GM23338 (cell line): ENCODE measurements around the gene HSPB8. TPM values are rescaled to one million over a fixed set of nuclear protein-coding genes. Genes with fewer than 3 reads are reported as not detected.

Source experiments
- ATAC-seq: fragments of 200-7000 bp; cut with Tn5 transposase; 3 replicates; pipeline ENCODE4 v1.9.1; 2020
- DNase-seq: peaks from one replicate; pipeline ENCODE4 v3.0.0-alpha.2; 2015; ENCODE audit warnings: low spot score
- H2AFZ ChIP-seq: fragments of 200-600 bp; sonication (generic); 2 replicates; pipeline ENCODE4 v1.8.0; 2016; ENCODE audit warnings: antibody characterized with exemption, mild to moderate bottlenecking, moderate library complexity
- H3F3A ChIP-seq: fragments of 200-600 bp; sonication (generic); replicated peaks from 2 replicates; pipeline ENCODE4 v1.8.0; 2017; ENCODE audit warnings: antibody characterized with exemption, mixed run types, low read depth
- H3K27ac ChIP-seq: fragments of 200-600 bp; sonication (generic); 2 replicates; pipeline ENCODE4 v1.6.1; 2016; ENCODE audit warnings: low read depth
- H3K27me3 ChIP-seq: fragments of 200-600 bp; sonication (generic); 2 replicates; pipeline ENCODE4 v1.8.0; 2016; ENCODE audit warnings: mild to moderate bottlenecking, mixed run types, moderate library complexity; ENCODE audit not compliant: insufficient read depth
- H3K36me3 ChIP-seq: fragments of 200-600 bp; sonication (generic); 2 replicates; pipeline ENCODE4 v1.8.0; 2016; ENCODE audit warnings: mild to moderate bottlenecking; ENCODE audit not compliant: insufficient read depth
- H3K4me1 ChIP-seq: fragments of 200-600 bp; sonication (generic); 2 replicates; pipeline ENCODE4 v1.8.0; 2016; ENCODE audit warnings: mild to moderate bottlenecking, moderate library complexity; ENCODE audit not compliant: insufficient read depth
- H3K4me2 ChIP-seq: fragments of 200-600 bp; sonication (generic); 2 replicates; pipeline ENCODE4 v1.7.1; 2017; ENCODE audit warnings: mixed run types
- H3K4me3 ChIP-seq: fragments of 200-600 bp; sonication (generic); 2 replicates; pipeline ENCODE4 v1.6.1; 2016; ENCODE audit warnings: mixed run types
- H3K79me2 ChIP-seq: fragments of 200-600 bp; sonication (generic); replicated peaks from 2 replicates; pipeline ENCODE4 v1.8.0; 2017; ENCODE audit warnings: mild to moderate bottlenecking; ENCODE audit not compliant: insufficient read depth
- H3K9me2 ChIP-seq: fragments of 200-600 bp; sonication (generic); 2 replicates; pipeline ENCODE4 v1.8.0; 2017; ENCODE audit not compliant: insufficient read depth
- H4K20me1 ChIP-seq: fragments of 200-600 bp; sonication (generic); replicated peaks from 2 replicates; pipeline ENCODE4 v1.8.0; 2017; ENCODE audit warnings: mild to moderate bottlenecking; ENCODE audit not compliant: insufficient read depth
- H3K27ac Mint-ChIP-seq: 2 replicates; pipeline ENCODE4 v1.8.0; 2020; ENCODE audit warnings: inconsistent platforms, mild to moderate bottlenecking, moderate library complexity, mixed read lengths
- H3K27me3 Mint-ChIP-seq: 3 replicates; pipeline ENCODE4 v1.8.0; 2022; ENCODE audit warnings: low read depth, mild to moderate bottlenecking, moderate library complexity, mixed read lengths, inconsistent platforms; ENCODE audit not compliant: insufficient read depth, poor library complexity
- H3K36me3 Mint-ChIP-seq: 3 replicates; pipeline ENCODE4 v1.8.0; 2021; ENCODE audit warnings: low read depth, mild to moderate bottlenecking, inconsistent platforms, moderate library complexity, mixed read lengths
- H3K4me1 Mint-ChIP-seq: 3 replicates; pipeline ENCODE4 v1.8.0; 2020; ENCODE audit warnings: mild to moderate bottlenecking, inconsistent platforms, mixed read lengths
- H3K4me3 Mint-ChIP-seq: 3 replicates; pipeline ENCODE4 v1.8.0; 2021; ENCODE audit warnings: moderate library complexity, mild to moderate bottlenecking, inconsistent platforms, mixed read lengths
- H3K9me3 Mint-ChIP-seq: 3 replicates; pipeline ENCODE4 v1.8.0; 2020; ENCODE audit warnings: moderate library complexity, mild to moderate bottlenecking, inconsistent platforms, mixed read lengths
- CREB1 ChIP-seq: fragments of 250-450 bp; sonication (Bioruptor Pico); IDR thresholded peaks from 2 replicates; pipeline ENCODE4 v1.5.0; 2020; ENCODE audit warnings: low read depth, mild to moderate bottlenecking, moderate library complexity
- CTCF ChIP-seq, 2 experiments: fragments of 200-600 bp in 1 of 2; sonication (generic) in 1 of 2; conservative IDR thresholded peaks; 2 replicates each; pipeline versions ENCODE4 v1.5.1 to v1.6.1; 2016 to 2017; ENCODE audit warnings: antibody characterized with exemption in 2 of 2, low read depth in 2 of 2, mild to moderate bottlenecking in 2 of 2, moderate library complexity in 1 of 2
- ETS1 ChIP-seq: IDR thresholded peaks from 2 replicates; pipeline ENCODE4 v1.6.1; 2016; ENCODE audit warnings: antibody characterized with exemption
- EZH2 ChIP-seq: fragments of 200-600 bp; sonication (generic); IDR thresholded peaks from one replicate; pipeline ENCODE4 v1.8.0; 2017; ENCODE audit warnings: antibody characterized with exemption, mild to moderate bottlenecking, low read depth; ENCODE audit not compliant: unreplicated experiment
- EZH2phosphoT487 ChIP-seq: fragments of 200-600 bp; sonication (generic); IDR thresholded peaks from one replicate; pipeline ENCODE4 v1.8.1; 2018; ENCODE audit warnings: antibody characterized with exemption; ENCODE audit not compliant: unreplicated experiment
- JUNB ChIP-seq: IDR thresholded peaks from one replicate; pipeline ENCODE4 v1.6.1; 2016; ENCODE audit warnings: antibody characterized with exemption; ENCODE audit not compliant: unreplicated experiment
- NANOG ChIP-seq: IDR thresholded peaks from 2 replicates; pipeline ENCODE4 v1.6.1; 2016; ENCODE audit warnings: antibody characterized with exemption, borderline replicate concordance
- POLR2AphosphoS5 ChIP-seq: IDR thresholded peaks from 2 replicates; pipeline ENCODE4 v1.6.1; 2016; ENCODE audit warnings: antibody characterized with exemption, low read depth
- REST ChIP-seq: IDR thresholded peaks from one replicate; pipeline ENCODE4 v1.6.1; 2018; ENCODE audit warnings: antibody characterized with exemption; ENCODE audit not compliant: unreplicated experiment
- STAT1 ChIP-seq: IDR thresholded peaks from one replicate; pipeline ENCODE4 v1.6.1; 2016; ENCODE audit warnings: antibody characterized with exemption; ENCODE audit not compliant: unreplicated experiment
- ZNF114 ChIP-seq: fragments of 250-450 bp; sonication (Bioruptor Pico); IDR thresholded peaks from 2 replicates; pipeline ENCODE4 v1.5.0; 2020; ENCODE audit warnings: mild to moderate bottlenecking, moderate library complexity
- ZNF331 ChIP-seq: fragments of 250-450 bp; sonication (Bioruptor Pico); IDR thresholded peaks from 2 replicates; pipeline ENCODE4 v1.5.0; 2020; ENCODE audit warnings: low read depth, mild to moderate bottlenecking, moderate library complexity
- ZNF462 ChIP-seq: fragments of 250-450 bp; sonication (Bioruptor Pico); IDR thresholded peaks from 2 replicates; pipeline ENCODE4 v1.5.0; 2020; ENCODE audit warnings: mild to moderate bottlenecking, moderate library complexity
- polyA plus RNA-seq: library from polyadenylated mRNA; unstranded; fragments of >200 nt; fragmentation: Nextera tagmentation; extraction: Ambion mirVana; gene quantifications from 2 replicates; pipeline ENCODE4 v1.2.1, GENCODE V29; 2016
- total RNA-seq: library from RNA; depleted of rRNA; stranded (reverse); fragments of >200 nt; shearing (Covaris generic); gene quantifications from 2 replicates; pipeline ENCODE4 v1.2.3, GENCODE V29; 2014

HSPB8 gene
- total and polyA plus RNA-seq, 2 experiments from 2014 or later = 3.5 to 4.8 TPM

- Mint-ChIP-seq H3K9me3 (peaks cover 5% of the 10 kb centered on the region; the same call in 2 of the 3 replicates), H3K4me3 (no peak overlapping the region), H3K27ac (no peak overlapping the region), H3K27me3 (peaks cover 27% of the 10 kb centered on the region), H3K4me1 (peaks cover 32% of the 10 kb centered on the region), H3K36me3 (peaks cover 2% of the 10 kb centered on the region; the same call in 2 of the 3 replicates)
- no peak for DNase-seq
- ATAC-seq = no peak
- H3K79me2 ChIP-seq = no peaks in the 10 kb centered on the region
- no peaks in the 10 kb centered on the region; the same call in 1 of the 2 replicates for H3K9me2 ChIP-seq
- no peak overlapping the region for H3K4me2 ChIP-seq
- H3K4me3 ChIP-seq = no peak overlapping the region
- H3K27me3 ChIP-seq = no peaks in the 10 kb centered on the region
- H3F3A ChIP-seq = no peaks in the 10 kb centered on the region
- no peaks in the 10 kb centered on the region for H3K36me3 ChIP-seq
- TF ChIP-seq POLR2AphosphoS5 (no peak), CTCF (conservative IDR thresholded peaks at IDR 0.05; ENCODE audit: low read depth in 2 of 2) (no peak), JUNB (no peak), ZNF114 (CRISPR knock-in tag) (no peak), CREB1 (CRISPR knock-in tag) (no peak), REST (no peak), ZNF462 (no peak), ZNF331 (CRISPR knock-in tag) (no peak), EZH2phosphoT487 (no peak), NANOG (no peak), EZH2 (no peak), STAT1 (no peak), ETS1 (no peak)
- H2AFZ ChIP-seq = no peak overlapping the region
- H3K27ac ChIP-seq = no peak overlapping the region
- 0 out of 2 replicates have a peak, but pooled peaks cover 6% of the 10 kb centered on the region for H3K4me1 ChIP-seq
- H4K20me1 ChIP-seq = no peaks in the 10 kb centered on the region
Observed at GRCh38 chr12:119227292-119227691, 48.6 kb downstream of the HSPB8 start.
